ENCODE data around the gene GOLGA6D.
A peak's percentile ranks its signal among the peaks of the same experiment; 100 is the strongest.
"Not testable (repeated sequence)": the region's sequence is repeated elsewhere in the genome, so short reads cannot be mapped to it uniquely, and the experiment has no call there.

GOLGA6D gene

DNA sequence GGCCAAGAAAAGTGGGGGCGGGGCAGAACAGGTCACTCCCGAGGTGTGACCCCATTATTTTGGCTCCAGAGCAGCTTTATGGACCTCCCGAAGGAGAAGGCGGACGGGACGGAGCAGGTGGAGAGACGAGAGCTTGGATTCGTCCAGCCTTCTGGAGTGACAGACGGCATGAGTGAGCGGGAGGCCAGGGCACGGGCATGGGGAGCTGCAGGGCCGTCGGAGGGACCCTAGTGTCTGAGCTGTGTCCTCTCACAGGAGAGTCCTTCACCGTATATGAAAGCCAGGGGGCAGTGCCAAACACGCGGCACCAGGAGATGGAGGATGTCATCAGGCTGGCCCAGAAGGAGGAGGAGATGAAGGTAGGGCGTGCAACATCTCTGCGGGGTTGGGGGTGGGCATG lies 11.0 kb downstream of the GOLGA6D start:
- DNase-seq: not testable (repeated sequence)

DNA sequence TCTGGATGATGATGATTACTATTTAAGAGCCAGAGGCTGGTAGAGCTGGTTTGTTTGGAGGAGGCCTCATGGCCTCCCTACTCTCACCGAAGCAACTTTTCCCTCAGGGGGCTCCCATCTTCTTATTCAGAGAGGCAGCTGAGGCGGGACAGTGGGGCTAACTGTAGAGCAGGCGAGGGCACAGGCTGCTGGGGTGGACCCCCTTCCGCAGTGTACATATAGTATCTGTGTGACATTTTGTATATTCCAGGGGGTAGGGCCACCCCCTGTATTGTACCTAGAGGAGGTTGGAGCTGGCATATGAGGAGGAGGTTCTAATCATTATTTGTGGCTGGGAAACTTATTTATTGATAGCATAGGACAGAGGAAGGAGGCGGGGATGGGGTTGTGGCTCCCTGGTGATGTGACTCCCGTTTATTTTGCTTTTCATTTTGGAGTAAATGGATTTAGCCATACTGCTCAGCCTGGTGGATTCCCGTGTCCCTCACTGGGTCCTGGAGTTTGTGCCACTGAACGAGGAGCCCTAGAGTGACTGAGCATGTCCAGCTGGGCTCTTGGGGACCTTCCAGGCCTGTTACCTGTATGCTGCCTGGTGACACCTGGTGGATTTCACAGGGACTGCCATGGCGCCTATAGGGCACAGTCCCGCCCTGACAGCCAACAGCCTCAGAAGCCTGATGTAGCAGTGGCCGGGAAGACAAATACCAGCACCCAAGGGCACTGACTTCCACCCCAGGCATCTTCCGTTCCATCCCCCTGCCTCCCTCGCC lies 16.1 kb downstream of the GOLGA6D start:
- DNase-seq: not testable (repeated sequence)

DNA sequence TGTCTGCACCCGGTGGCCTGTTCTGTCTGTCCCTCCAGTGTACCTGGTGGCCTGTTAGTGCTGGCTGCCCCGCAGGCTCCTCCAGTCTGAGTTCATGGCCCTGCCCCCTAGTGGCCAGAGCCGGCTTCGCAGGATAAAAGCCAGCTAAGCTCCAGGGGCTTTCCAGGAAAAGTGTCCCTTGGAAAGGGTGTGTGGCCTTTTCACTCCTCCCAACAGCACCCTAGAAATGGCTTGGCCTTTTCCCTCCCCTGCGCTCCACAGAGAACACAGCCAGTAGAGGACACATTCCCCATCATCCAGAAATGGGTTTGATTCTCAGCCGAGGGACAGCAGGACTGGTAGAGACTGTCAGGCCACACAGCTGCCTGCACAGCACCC lies 16.7 kb downstream of the GOLGA6D start:
- DNase-seq: not testable (repeated sequence)

DNA sequence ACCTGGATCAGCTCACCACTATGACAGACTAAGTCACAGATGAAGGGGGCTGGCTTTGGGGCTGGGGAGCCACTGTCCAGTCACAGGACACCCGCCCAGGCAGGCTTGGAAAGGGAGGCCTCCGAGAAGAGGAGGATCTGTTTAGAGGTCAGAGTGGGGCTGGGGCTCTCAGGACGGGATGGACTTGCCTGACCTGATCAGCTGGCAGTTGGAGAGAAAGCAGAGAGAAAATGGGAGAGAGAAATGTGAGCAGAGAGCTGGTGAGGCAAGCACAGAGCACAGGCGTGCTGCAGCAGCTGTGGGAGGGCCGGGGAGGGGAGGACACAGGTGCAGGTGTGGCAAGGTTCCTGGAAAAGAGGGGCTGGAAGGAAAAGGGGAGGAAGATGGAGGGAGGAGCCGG lies 17.4 kb downstream of the GOLGA6D start:
- DNase-seq: not testable (repeated sequence)

DNA sequence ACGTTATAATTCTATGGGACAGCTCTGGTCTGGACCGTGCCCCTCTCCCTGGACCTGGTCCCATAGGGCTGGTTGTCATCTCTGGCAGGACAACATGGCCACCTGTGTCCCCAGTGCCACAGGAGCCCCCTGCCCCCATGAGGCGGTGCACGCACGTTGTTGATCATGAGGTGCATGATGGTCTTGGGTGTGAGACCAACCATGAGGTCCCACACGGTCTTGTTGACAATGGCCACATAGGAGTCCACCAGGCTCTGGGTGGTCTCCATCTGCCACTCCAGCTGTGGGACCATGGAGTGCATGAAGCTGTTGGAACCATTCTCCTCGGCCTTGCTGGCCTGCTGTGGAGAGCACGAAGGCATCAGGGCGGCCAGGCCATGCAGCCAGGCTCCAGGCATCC lies 19.7 kb downstream of the GOLGA6D start:
- no peak for DNase-seq

DNA sequence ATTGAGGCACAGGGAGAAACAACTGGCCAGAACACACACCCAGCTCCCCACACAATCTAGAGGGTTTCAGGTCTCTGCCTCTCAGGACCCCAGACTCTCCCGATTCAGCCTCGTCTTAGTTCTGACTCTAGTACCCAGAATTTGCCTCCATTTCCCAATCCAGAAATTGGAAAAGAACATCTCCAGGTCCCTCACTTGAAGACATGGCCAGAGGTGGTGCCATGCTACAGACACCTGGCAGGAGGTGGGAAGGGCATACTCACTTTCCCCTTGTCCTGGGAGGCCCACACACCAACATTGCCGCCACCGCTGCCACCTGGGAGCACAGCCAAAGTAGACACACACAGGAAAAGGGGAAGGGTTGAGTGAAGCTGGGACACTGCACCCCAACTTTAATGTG lies 20.1 kb downstream of the GOLGA6D start:
- DNase-seq: not testable (repeated sequence)

DNA sequence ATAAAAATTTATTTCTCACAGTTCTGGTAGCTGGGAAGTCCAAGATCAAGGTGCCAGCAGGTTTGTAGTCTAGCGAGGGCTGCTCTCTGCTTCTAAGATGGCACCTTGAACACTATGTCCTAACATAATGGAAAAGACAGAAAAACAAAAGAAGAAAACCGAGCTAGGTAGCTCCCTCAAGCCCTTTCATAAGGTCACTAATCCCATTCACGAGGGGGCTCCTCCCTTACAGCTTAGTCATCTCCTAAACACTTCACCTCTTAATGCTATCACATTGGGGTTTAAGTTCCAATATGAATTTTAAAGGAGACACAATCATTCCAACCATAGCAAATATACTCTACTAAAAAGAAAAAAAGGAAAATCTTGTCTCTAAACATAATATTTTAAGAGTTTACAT lies 23.6 kb downstream of the GOLGA6D start:
- no peak for DNase-seq

DNA sequence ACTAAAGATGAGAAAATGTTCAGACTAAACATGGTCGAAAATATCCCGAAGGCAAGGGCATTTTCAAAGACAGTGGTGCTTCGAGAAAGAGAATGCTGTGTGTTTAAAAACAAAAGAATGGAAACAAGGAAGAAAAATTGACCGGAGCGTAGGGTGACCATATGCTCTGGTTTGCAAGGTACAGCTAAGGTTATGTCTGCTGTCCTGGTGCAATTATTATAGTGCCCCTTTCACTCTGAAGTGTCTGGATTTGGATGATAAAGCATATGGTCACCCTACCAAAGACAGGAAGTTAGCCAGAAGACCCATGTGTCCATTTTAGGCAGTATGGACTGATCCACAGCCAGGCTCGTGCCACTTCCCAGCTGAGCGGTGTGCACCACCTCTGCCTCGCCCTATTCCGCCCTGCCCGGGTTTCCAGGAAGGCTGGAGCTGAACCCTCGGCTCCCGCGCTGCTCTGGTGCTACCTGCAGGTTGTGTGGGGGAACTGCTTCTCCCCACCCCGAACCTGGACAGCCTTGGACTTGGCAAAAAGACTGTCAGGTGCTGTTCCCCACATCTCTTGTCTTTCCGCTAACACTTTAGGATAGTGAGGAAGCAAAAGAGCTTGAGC lies 25.2 kb downstream of the GOLGA6D start:
- peak; percentile 23 for DNase-seq

DNA sequence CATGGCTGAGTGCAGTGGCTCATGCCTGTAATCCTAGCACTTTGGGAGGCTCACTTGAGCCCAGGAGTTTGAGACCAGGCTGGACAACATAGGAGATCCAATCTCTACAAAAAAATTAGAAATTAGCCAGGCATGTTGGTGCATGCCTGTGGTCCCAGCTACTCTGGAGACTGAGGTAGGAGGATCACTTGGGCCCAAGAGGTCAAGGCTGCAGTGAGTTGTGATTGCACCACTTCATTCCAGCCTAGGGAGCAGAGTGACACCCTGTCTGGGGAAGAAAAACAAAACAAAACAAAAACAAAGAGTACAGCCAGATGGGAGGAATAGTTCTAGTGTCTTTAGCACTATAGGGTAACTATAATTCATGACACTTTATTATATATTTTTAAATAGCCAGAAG lies 27.1 kb downstream of the GOLGA6D start:
- no peak for DNase-seq

DNA sequence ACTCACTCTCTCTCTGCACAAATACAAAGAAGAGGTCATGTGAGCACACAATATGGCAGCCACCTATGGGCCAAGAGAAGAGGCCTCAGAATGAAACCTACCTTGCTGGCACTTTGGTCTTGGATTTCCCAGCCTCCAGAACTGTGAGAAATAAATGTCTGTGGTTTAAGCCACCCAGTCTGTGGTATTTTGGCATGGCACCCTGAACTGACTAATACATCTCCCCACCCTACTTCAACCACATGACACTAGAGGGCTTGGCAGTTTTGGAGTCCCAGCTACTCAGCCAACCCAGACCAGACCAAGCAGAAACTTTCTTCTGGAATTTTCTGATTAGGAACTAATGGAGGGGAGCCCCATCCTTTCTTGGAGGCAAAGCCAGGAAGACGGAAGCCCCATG lies 29.9 kb downstream of the GOLGA6D start:
- not testable (repeated sequence) for DNase-seq

DNA sequence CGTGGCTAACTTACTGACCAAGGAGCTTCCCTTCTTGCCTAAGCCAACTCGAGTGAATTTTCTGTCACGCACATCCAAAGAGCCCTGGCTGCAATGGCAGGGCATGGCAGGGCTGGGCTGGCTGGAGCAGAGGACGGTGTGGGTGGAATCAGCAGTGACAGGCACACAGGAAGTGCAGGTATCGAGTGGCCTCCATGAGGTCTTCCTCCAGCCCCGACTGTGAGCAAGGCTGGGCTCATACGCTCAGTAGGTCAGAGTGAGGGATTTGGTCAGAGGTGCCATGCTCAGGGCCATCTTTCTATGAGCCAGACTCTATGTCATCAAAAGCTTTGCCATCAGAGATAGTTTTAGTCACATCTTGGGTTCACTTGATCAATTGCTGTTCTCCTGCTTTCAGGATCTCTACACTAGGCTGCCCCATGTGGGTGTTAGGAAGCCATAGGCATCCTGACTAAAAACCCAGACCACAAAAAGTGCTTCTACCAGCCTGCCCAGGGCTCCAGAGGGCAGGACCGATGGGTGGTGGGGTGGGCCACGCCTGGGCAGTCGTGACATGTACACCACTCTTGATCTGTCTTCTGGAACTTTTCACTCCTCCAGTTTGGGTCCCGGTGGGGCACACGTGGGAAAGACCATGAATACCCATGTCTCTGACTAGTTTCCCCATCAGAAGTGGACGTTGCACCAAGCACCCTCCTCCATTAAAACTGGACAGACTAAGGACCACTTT lies 30.6 kb downstream of the GOLGA6D start:
- DNase-seq: no peak

DNA sequence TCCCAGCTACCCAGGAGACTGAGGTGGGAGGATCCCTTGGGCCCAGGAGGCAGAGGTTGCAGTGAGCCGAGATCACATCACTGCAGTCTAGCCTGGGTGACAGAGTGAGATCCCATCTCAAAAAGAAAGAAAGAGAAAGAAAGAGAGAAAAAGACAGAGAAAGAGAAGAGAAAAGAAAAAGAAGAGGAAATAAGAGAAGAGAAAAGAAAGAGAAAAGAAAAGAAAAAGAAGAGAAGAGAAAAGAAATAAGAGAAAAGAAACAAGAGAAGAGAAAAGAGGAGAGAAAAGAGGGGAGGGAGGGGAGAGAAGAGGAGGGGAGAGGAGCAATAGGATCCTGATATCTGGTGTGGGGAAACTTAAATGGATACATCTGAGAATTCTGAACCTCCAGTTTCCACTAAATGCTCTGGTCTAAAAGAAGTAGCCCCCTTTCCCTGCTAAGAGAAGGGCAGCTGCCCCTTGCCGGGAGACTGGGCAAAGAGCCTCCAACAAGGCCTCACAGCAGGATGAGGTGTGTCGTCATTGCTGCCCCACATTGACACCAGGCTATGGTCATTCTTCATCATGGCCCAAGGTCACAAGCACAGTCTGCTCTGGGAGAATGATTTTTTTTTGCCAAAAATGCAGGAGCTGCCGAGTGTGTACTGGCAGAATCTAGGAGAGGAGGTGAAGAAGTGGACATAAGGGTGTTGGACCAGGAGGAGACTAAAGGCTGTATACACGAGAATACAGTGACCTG lies 32.1 kb downstream of the GOLGA6D start:
- no peak for DNase-seq

DNA sequence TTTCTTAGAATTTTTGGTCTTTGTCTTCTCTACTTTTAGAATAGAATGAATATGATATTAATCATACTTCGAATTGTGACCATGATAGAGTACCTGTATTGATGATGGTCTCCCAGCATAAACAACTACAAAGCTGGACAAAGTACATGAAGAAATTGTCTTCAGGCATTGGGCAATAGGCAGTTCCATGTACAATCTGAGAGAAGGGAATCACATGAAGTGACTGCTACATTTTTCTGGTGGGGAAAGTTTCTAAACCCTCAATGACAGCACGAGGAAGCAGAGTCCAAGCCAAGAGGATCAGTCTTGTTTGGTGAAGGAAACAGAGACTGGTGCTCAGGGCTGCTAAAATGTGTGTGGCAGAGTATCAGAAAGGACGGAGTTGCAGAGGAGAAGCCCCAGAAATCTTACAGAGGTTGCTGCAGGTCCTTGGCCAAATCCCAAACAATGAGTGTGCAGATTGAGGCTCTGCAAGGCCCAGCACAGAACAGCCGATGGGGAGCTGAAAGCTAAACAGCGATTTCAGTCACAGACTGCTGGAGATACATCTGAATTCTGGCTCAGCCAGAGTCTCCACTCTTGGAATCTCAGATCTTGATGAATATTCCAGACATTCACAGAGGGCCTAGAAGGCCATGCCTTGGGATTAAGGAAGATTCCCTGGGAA lies 36.7 kb downstream of the GOLGA6D start:
- DNase-seq: not testable (repeated sequence)

DNA sequence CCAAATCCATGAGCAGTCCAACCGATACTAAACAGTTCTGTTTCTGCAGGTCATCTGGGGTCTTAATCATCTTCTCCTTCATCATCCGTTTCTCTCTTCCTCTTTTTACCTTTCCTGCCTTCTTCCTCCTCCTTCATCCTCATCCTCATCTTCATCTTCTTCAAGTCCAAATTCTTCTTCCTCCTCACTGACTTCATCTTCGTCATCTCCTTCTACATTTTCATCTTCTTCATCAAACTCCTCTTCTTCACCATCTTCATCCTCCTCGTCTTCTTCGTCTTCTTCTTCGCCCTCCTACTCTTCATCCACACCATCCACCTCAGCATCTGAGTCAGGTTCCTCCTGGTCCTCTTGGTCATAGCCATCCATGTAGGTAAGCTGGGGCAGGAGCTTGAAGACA lies 39.1 kb downstream of the GOLGA6D start:
- DNase-seq: no peak

DNA sequence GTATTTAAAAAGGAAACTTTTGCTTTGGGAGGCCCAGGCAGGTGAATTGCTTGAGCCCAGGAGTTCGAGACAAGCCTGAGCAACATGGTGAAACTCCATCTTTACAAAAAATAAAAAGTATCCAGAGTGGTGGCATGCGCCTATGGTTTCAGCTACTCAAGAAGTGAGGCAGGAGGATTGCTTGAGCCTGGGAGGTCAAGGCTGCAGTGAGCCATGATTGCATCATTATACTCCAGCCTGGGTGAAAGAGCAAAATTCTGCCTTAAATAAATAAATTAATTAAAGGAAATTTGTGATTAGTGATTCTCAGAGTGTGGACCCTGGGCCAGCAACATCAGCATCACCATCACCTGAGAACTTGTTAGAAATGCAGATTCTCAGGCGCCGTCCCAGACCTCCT lies 43.3 kb downstream of the GOLGA6D start:
- no peak for DNase-seq

DNA sequence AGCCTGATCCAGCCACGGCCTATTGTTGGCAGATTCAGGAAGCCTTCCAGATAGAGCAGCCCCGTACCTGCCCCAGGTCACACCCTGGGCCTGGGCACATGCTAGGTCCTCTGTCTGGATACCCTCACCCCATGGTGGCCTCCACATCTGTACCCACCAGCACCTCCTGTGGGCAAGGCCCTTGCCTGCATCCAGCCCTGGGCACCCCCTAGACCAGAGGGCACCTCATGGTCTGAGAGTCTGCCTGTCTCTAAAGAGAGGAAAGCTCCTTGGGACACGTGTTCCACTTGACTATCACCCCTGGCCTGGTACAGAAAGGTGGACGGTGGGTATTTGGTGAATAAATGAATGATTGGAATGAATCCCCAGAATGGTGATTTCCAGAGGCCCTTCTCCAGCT lies 44.4 kb downstream of the GOLGA6D start:
- DNase-seq: no peak

DNA sequence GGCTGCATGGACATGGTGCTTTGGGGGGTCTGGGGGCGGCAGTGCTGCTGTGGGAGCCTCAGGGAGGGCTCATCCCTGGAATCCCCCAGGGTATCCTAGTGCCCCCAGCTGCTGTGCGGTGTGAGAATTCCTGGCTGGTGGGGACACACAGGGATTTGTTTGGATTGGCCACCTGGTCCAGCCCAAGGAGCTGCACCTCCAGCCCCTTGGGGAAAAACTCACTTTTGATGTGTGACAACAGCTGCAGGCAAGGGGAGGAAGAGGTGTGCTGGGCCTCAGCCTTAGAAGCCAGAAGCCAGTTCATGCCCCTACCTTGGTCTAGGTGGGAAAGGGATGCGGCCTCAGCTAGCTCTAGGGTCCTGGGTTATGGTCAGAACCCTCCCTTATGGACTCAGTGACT lies 44.9 kb downstream of the GOLGA6D start:
- no peak for DNase-seq

DNA sequence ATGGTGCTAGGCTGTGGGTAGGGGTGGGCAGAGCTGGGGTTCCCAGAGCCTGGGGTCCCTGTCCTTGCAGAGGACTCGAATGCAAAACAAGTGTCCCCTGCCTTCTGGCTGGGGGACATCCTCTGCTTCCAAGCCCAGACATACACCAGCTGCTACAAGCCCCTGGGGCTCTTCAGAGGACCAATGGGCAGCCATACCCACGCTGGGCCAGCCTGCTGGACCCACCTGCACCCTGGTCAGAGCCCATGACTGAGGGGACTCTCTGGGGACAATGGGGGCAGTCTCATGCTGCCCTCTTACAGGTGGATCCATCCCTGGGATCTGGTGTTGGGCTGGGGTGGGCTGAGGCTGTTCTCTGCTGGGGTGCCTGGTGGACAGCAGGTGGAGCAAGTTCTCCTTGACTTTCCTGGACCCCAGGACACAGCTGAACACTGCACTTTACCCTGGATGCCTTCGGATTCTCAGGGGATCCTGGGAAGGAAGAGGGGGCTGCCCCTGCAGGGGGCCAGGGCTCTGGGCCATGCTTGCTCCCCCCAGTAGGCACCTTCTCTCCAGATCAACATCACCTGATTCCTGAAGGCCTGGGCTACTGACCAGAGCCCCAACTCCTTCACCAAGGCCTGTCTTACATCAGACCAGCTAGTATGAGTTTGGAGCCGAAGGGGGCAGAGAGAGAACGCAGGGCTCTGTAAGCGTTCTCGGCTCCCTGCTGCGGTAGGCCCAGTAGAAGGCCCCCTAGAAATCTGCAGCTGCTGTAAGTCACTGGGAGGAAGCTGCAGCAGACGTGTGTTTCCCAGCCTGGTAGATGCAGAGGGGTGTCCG lies 46.1 kb downstream of the GOLGA6D start:
- DNase-seq: no peak

DNA sequence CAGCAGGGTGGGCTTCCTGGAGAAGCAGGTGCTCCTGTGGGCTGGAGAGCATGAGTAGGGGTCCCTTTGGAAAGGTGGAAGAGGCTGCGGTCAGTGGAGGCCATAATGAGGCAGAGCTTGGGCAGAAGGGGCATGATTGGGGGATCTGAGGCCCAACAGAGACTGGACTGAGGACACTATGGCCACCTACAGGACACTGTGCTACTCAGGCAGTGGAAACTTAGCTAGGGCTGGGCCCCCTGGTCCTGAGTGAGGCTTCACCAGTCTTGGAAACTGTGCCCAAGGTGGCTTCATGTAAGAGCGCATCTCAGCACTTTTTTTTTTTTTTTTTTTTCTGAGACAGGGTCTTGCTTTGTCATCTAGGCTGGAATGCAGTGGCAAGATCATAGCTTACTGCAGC lies 46.9 kb downstream of the GOLGA6D start:
- no peak for DNase-seq

DNA sequence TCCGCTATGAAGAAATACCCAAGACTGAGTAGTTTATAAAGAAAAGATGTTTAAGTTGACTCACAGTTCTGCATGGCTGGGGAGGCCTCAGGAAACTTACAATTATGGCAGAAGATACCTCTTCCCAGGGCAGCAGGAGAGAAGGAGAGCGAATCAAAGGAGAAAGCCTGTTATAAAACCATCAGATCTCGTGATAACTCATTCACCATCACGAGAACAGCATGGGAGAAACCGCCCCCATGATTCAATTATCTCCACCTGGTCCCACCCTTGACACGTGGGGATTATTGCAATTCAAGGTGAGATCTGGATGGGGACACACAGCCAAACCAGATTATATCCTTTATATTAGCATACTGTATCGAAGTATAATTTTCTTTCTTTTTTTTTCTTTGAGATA lies 49.5 kb downstream of the GOLGA6D start:
- DNase-seq: not testable (repeated sequence)

DNA sequence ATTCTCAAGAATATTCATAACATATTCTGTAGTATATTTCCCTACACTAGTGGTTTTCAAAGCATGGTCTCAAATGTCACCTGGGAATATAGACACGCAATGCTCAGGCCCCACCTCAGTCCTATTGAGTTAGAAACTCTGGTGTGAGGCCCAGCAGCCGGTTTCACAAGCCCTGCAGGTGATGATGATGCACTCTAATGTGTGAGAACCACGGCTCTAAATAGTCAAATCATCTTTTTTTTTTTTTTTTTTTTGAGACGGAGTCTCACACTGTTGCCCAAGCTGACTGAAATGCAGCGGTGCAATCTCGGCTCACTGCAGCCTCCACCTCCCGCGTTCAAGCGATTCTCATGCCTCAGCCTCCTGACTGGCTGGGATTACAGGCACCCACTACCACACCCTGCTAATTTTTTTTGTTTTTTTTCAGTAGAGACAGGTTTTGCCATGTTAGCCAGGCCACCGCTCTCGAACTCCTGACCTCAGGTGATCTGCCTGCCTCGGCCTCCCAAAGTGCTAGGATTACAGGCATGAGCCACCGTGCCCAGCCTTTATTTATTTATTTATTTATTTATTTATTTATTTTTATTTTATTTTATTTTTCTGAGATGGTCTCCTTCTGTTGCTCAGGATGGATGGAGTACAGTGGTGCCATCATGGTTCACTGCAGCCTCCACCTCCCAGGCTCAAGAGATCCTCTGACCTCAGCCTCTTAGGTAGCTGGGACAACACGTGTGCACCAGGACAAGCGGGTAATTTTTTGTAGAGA lies 51.2 kb downstream of the GOLGA6D start:
- DNase-seq: not testable (repeated sequence)
